Astrocyte (in vitro differentiated cells and primary cell): ENCODE results near the gene DUSP5.

Source experiments
- CTCF ChIP-seq: IDR thresholded peaks from 2 replicates; pipeline ENCODE4 v1.5.1; 2011; ENCODE audit warnings: low read depth, mild to moderate bottlenecking, inconsistent platforms, low read length, moderate library complexity; ENCODE audit not compliant: insufficient read depth
- EZH2 ChIP-seq: IDR thresholded peaks from 2 replicates; pipeline ENCODE4 v1.6.1; 2012; ENCODE audit warnings: mild to moderate bottlenecking, low read length, inconsistent platforms; ENCODE audit not compliant: insufficient read depth

GRCh38 chr10:110480387-110480786 is 17.3 kb upstream of the DUSP5 start:
- TF ChIP-seq CTCF: no peak
- no peak for TF ChIP-seq EZH2
